ENCODE results near the gene CCR5AS.

The CCR5AS gene

GRCh38 chr3:46383951-46384330, 22.9 kb downstream of the CCR5AS start:
- Histone ChIP-seq H3K27me3 (ENCODE audit: control insufficient read depth, insufficient read depth, low read length) (no peaks in the 10 kb centered on the region), H3K4me1 (ENCODE audit: control insufficient read depth, insufficient read depth, low read length) (peaks cover 6% of the 10 kb centered on the region), H3K9ac (ENCODE audit: low read depth, low read length) (no peak overlapping the region), H3K4me3 (ENCODE audit: low read depth, low read length) (no peak overlapping the region), H3K9me3 (ENCODE audit: control insufficient read depth, insufficient read depth, low read length) (no peaks in the 10 kb centered on the region), H3K36me3 (ENCODE audit: control insufficient read depth, insufficient read depth, low read length) (no peaks in the 10 kb centered on the region)

GRCh38 chr3:46383211-46383950, 23.5 kb downstream of the CCR5AS start:
- Histone ChIP-seq H3K4me1 (ENCODE audit: control insufficient read depth, insufficient read depth, low read length) (peaks cover 6% of the 10 kb centered on the region), H3K9me3 (ENCODE audit: control insufficient read depth, insufficient read depth, low read length) (no peaks in the 10 kb centered on the region), H3K27me3 (ENCODE audit: control insufficient read depth, insufficient read depth, low read length) (no peaks in the 10 kb centered on the region), H3K36me3 (ENCODE audit: control insufficient read depth, insufficient read depth, low read length) (no peaks in the 10 kb centered on the region), H3K9ac (ENCODE audit: low read depth, low read length) (no peak overlapping the region), H3K4me3 (ENCODE audit: low read depth, low read length) (no peak overlapping the region)

- Histone ChIP-seq H3K9ac (ENCODE audit: low read depth, low read length) (no peak overlapping the region), H3K4me3 (ENCODE audit: low read depth, low read length) (no peak overlapping the region), H3K9me3 (ENCODE audit: control insufficient read depth, insufficient read depth, low read length) (no peaks in the 10 kb centered on the region), H3K36me3 (ENCODE audit: control insufficient read depth, insufficient read depth, low read length) (no peaks in the 10 kb centered on the region), H3K27me3 (ENCODE audit: control insufficient read depth, insufficient read depth, low read length) (no peaks in the 10 kb centered on the region), H3K4me1 (ENCODE audit: control insufficient read depth, insufficient read depth, low read length) (peaks cover 6% of the 10 kb centered on the region)
Measured at GRCh38 chr3:46381625-46382024, 25.2 kb downstream of the CCR5AS start.

GRCh38 chr3:46380471-46381221, 26.2 kb downstream of the CCR5AS start:
- Histone ChIP-seq H3K9ac (ENCODE audit: low read depth, low read length) (no peak overlapping the region), H3K4me3 (ENCODE audit: low read depth, low read length) (no peak overlapping the region), H3K36me3 (ENCODE audit: control insufficient read depth, insufficient read depth, low read length) (no peaks in the 10 kb centered on the region), H3K4me1 (ENCODE audit: control insufficient read depth, insufficient read depth, low read length) (peaks cover 6% of the 10 kb centered on the region), H3K9me3 (ENCODE audit: control insufficient read depth, insufficient read depth, low read length) (no peaks in the 10 kb centered on the region), H3K27me3 (ENCODE audit: control insufficient read depth, insufficient read depth, low read length) (no peaks in the 10 kb centered on the region)

- H3K4me3 ChIP-seq (ENCODE audit: low read depth, low read length): no peak overlapping the region
- peaks cover 4% of the 10 kb centered on the region for H3K4me1 ChIP-seq (ENCODE audit: control insufficient read depth, insufficient read depth, low read length)
- H3K36me3 ChIP-seq (ENCODE audit: control insufficient read depth, insufficient read depth, low read length): no peaks in the 10 kb centered on the region
- no peaks in the 10 kb centered on the region for H3K27me3 ChIP-seq (ENCODE audit: control insufficient read depth, insufficient read depth, low read length)
- H3K9ac ChIP-seq (ENCODE audit: low read depth, low read length): no peak overlapping the region
- no peaks in the 10 kb centered on the region for H3K9me3 ChIP-seq (ENCODE audit: control insufficient read depth, insufficient read depth, low read length)
Measured at GRCh38 chr3:46378426-46378942, 28.4 kb downstream of the CCR5AS start.

GRCh38 chr3:46375814-46376213, 31.1 kb downstream of the CCR5AS start:
- no peak overlapping the region for H3K9ac ChIP-seq (ENCODE audit: low read depth, low read length)
- H3K4me1 ChIP-seq (ENCODE audit: control insufficient read depth, insufficient read depth, low read length): peaks cover 4% of the 10 kb centered on the region
- no peak overlapping the region for H3K4me3 ChIP-seq (ENCODE audit: low read depth, low read length)
- no peaks in the 10 kb centered on the region for H3K27me3 ChIP-seq (ENCODE audit: control insufficient read depth, insufficient read depth, low read length)
- H3K9me3 ChIP-seq (ENCODE audit: control insufficient read depth, insufficient read depth, low read length): no peaks in the 10 kb centered on the region
- H3K36me3 ChIP-seq (ENCODE audit: control insufficient read depth, insufficient read depth, low read length): no peaks in the 10 kb centered on the region

GRCh38 chr3:46375218-46375617, 31.6 kb downstream of the CCR5AS start:
- Histone ChIP-seq H3K36me3 (ENCODE audit: control insufficient read depth, insufficient read depth, low read length) (no peaks in the 10 kb centered on the region), H3K9me3 (ENCODE audit: control insufficient read depth, insufficient read depth, low read length) (no peaks in the 10 kb centered on the region), H3K4me3 (ENCODE audit: low read depth, low read length) (no peak overlapping the region), H3K27me3 (ENCODE audit: control insufficient read depth, insufficient read depth, low read length) (no peaks in the 10 kb centered on the region), H3K9ac (ENCODE audit: low read depth, low read length) (no peak overlapping the region), H3K4me1 (ENCODE audit: control insufficient read depth, insufficient read depth, low read length) (peaks cover 3% of the 10 kb centered on the region)

- H3K27me3 ChIP-seq (ENCODE audit: control insufficient read depth, insufficient read depth, low read length): no peaks in the 10 kb centered on the region
- H3K9ac ChIP-seq (ENCODE audit: low read depth, low read length): no peak overlapping the region
- H3K4me1 ChIP-seq (ENCODE audit: control insufficient read depth, insufficient read depth, low read length): no peaks in the 10 kb centered on the region
- no peak overlapping the region for H3K4me3 ChIP-seq (ENCODE audit: low read depth, low read length)
- no peaks in the 10 kb centered on the region for H3K9me3 ChIP-seq (ENCODE audit: control insufficient read depth, insufficient read depth, low read length)
- H3K36me3 ChIP-seq (ENCODE audit: control insufficient read depth, insufficient read depth, low read length): no peaks in the 10 kb centered on the region
Measured at GRCh38 chr3:46374755-46375154, 32.1 kb downstream of the CCR5AS start.

GRCh38 chr3:46372492-46373359, 34.1 kb downstream of the CCR5AS start:
- Histone ChIP-seq H3K36me3 (ENCODE audit: control insufficient read depth, insufficient read depth, low read length) (no peaks in the 10 kb centered on the region), H3K9me3 (ENCODE audit: control insufficient read depth, insufficient read depth, low read length) (no peaks in the 10 kb centered on the region), H3K4me1 (ENCODE audit: control insufficient read depth, insufficient read depth, low read length) (no peaks in the 10 kb centered on the region), H3K9ac (ENCODE audit: low read depth, low read length) (no peak overlapping the region), H3K27me3 (ENCODE audit: control insufficient read depth, insufficient read depth, low read length) (no peaks in the 10 kb centered on the region), H3K4me3 (ENCODE audit: low read depth, low read length) (no peak overlapping the region)

GRCh38 chr3:46371519-46372340, 35.1 kb downstream of the CCR5AS start:
- Histone ChIP-seq H3K4me1 (ENCODE audit: control insufficient read depth, insufficient read depth, low read length) (no peaks in the 10 kb centered on the region), H3K9me3 (ENCODE audit: control insufficient read depth, insufficient read depth, low read length) (no peaks in the 10 kb centered on the region), H3K36me3 (ENCODE audit: control insufficient read depth, insufficient read depth, low read length) (no peaks in the 10 kb centered on the region), H3K9ac (ENCODE audit: low read depth, low read length) (no peak overlapping the region), H3K4me3 (ENCODE audit: low read depth, low read length) (no peak overlapping the region), H3K27me3 (ENCODE audit: control insufficient read depth, insufficient read depth, low read length) (no peaks in the 10 kb centered on the region)
